Non-pigmented ciliary epithelial cell (primary cell): ENCODE measurements around the gene TDRD9.

ENCODE experiments used
- DNase-seq: peaks from one replicate; pipeline ENCODE4 v3.0.0-alpha.2; 2010; ENCODE audit warnings: low read depth

The TDRD9 gene

GRCh38 chr14:103994535-103995184, 66.4 kb downstream of the TDRD9 start:
- DNase-seq = no peak

GRCh38 chr14:103995876-103996275, 67.6 kb downstream of the TDRD9 start:
- DNase-seq = no peak

- DNase-seq = no peak
Measured at GRCh38 chr14:103997391-103997790, 69.1 kb downstream of the TDRD9 start.

- DNase-seq = no peak
Measured at GRCh38 chr14:103998027-103998426, 69.8 kb downstream of the TDRD9 start.

- DNase-seq = no peak
Measured at GRCh38 chr14:103999795-104000440, 71.7 kb downstream of the TDRD9 start.

- no peak for DNase-seq
Measured at GRCh38 chr14:104001003-104001402, 72.7 kb downstream of the TDRD9 start.

GRCh38 chr14:104003616-104004015, 75.4 kb downstream of the TDRD9 start:
- no peak for DNase-seq

GRCh38 chr14:104004849-104005248, 76.6 kb downstream of the TDRD9 start:
- DNase-seq = no peak

- no peak for DNase-seq
Measured at GRCh38 chr14:104005489-104005888, 77.2 kb downstream of the TDRD9 start.

GRCh38 chr14:104007121-104007520, 78.9 kb downstream of the TDRD9 start:
- no peak for DNase-seq

- no peak for DNase-seq
Measured at GRCh38 chr14:104009297-104009696, 81.0 kb downstream of the TDRD9 start.

GRCh38 chr14:104011824-104012517, 83.7 kb downstream of the TDRD9 start:
- no peak for DNase-seq

GRCh38 chr14:104014764-104015163, 86.5 kb downstream of the TDRD9 start:
- DNase-seq = no peak

- no peak for DNase-seq
Measured at GRCh38 chr14:104016873-104017650, 88.8 kb downstream of the TDRD9 start.

- DNase-seq = no peak
Measured at GRCh38 chr14:104019029-104019428, 90.8 kb downstream of the TDRD9 start.

- no peak for DNase-seq
Measured at GRCh38 chr14:104019806-104020205, 91.5 kb downstream of the TDRD9 start.

GRCh38 chr14:104020471-104020870, 92.2 kb downstream of the TDRD9 start:
- no peak for DNase-seq

GRCh38 chr14:104023325-104024055, 95.2 kb downstream of the TDRD9 start:
- DNase-seq = no peak

- no peak for DNase-seq
Measured at GRCh38 chr14:104025534-104025933, 97.3 kb downstream of the TDRD9 start.

- DNase-seq = no peak
Measured at GRCh38 chr14:104026024-104026423, 97.8 kb downstream of the TDRD9 start.

GRCh38 chr14:104030958-104031357, 102.7 kb downstream of the TDRD9 start:
- no peak for DNase-seq

GRCh38 chr14:104031384-104031783, 103.1 kb downstream of the TDRD9 start:
- no peak for DNase-seq
